GM18867 (cell line): ENCODE data around the gene UFD1.

Experiments
- ATAC-seq: cut with Tn5 transposase; IDR thresholded peaks from one replicate; pipeline ENCODE4 v1.9.1; 2021; ENCODE audit warnings: mild to moderate bottlenecking, moderate library complexity; ENCODE audit not compliant: unreplicated experiment

Gene UFD1

DNA sequence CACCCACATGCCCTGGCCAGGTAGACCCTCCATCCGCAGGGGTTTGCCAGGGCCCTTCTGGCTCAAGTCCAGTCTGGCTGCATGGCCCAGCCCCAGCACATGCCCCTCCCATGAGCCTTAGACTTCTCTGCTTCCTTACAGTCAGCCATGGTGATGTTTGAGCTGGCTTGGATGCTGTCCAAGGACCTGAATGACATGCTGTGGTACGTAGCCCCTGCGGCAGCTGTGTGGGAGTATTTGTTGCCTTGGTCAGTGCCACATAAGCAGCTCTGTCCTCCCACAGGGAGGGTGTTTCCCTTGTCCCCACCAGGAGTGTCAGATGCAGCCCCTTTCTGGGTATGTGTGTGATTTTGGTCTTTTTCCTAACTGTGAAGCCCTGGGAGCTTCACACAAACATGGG is 18.3 kb upstream of the UFD1 start:
- ATAC-seq = no peak

DNA sequence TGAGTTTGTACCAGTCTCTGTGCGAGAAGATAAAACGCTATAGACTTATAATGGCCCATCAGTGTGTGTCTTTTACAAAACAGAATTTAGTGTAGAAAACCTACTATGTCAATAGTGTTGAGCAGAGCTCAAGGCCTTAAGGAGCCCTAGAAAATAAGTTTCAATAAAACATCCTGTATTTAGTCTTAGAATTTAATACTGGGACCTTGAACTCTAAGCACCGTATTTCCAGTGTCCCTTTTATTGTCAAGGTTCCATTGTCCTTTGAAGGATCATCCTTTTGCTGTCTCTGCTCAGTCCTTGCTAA is 17.3 kb upstream of the UFD1 start:
- ATAC-seq = no peak

DNA sequence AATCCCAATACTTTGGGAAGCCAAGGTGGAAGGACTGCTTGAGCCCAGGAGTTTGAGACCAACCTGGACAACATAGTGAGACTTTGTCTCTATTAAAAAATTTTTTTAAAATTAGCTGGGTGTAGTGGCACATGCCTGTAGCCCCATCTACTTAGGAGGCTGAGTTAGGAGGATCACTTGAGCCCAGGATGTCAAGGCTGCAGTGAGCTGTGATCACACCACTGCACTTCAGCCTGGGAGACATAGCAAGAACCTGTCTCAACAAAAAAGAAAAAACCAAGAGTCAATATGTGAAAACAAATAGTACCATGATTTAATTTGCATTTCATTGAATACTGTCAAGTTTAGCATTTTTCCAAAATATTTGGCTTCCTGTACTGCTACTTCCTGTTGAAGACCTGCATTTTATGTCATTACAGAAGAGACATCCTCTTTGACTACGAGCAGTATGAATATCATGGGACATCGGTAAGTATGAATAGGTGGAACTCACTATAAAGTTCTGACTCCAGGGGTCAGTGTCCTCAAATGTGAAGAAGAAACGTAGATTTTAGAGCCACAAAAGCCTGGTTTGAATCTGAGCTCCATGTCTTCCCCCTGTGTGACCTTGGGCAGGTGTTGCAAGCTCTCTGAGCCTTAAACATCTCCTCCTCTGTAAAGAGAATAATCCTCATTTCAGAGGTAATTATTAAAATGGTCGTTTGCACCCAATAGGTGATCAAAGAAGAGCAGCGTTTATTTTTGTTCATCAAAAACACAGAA is 16.8 kb upstream of the UFD1 start:
- no peak for ATAC-seq

DNA sequence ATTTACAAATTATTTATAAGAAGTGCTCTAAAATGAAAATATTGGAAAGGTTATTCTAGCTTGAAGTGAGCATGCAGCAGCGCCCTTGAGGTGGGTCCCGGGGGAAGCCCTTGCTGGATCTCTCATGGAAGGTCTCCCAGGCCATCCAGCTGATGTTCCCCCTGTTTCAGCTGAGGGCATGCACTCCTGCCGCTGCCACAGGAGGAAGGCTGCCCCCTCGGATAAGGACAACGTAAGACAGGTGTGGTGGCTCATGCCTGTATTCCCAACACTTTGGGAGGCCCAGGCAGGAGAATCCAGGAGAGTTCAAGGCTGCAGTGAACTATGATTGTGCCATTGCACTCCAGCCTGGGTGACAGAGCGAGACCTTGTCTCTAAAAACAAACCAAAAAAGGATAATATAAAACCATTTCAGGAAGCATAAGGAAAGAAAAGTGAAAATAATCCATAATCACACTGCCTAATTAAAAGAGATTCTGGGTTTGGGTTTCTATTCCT is 15.7 kb upstream of the UFD1 start:
- no peak for ATAC-seq

DNA sequence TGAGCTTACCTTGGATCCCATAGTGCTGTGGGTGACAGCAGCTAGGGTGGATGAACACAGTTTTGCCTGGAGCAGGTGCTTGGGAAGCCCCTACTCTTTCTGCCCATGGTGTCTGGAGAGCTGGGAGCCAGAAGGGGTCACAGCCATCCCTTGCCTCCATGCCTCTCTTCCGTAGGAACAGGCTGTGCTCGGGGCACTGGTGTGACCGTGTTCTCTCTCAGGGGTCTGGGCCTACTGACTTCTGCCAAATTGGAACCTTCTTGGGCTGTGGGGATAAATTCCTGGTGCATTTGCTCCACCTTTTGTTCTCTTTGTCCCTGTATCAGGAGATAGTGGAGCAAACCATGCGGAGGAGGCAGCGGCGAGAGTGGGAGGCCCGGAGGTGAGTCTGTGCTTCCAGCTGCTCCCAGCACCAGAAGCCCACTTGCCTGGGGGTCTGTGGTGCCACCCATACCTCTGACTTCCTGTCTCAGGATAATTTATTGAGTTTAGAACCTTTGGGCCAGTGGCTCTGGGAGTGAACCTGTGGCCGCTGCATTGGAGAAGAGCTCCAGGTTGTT is 15.1 kb upstream of the UFD1 start:
- no peak for ATAC-seq

DNA sequence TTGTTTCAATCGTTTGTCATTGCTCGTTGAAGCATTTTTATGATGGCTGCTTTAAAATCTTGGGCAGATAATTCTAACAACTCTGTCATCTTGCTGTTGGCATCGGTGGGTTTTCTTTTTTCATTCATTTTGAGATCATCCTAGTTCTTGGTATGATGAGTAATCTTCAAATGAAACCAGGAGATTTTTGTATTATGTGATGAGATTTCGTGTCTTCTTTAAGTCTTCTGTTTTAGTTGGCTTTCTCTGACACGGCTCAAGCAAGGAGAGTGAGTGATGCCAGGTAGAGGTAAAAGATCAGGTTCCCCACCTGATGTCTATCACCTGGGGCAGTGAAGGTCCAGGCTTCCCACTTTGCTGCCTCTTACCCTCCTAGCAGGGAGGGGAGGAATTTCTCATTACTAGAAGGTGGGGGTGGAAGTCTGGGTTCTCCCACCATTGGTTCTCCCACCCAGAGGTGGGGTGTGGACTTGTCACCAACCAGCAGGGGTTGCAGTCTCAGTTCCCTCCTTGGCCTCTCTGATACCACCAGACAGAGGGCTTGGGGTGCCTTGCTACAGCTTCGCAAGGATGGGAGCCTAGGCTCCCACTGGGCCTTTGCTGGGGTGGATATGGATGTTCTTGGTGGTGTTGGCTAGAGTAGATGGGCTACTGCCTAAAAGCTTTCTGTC is 13.6 kb upstream of the UFD1 start:
- ATAC-seq = no peak

DNA sequence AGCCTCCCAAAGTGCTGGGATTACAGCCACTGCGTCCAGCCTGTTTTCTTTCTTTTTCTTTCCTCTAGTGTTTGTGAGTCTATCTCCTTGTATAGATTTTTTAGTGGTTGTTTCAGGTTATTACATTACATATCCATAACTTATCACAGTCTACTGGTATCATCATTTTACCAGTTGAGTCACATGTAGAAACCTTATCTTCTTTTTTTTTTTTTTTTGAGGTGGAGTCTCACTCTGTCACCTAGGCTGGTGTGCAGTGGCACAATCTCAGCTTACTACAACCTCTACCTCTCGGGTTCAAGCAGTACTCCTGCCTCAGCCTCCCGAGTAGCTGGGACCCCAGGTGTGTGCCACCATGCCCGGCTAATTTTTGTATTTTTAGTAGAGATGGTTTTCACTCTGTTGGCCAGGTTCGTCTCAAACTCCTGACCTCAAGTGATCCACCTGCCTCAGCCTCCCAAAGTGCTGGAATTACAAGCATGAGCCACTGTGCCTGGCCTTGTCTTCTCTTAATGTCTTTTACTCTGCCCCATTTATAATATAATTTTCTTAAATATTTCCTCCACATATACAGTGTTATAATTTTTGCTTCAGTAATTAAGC is 11.7 kb upstream of the UFD1 start:
- no peak for ATAC-seq

DNA sequence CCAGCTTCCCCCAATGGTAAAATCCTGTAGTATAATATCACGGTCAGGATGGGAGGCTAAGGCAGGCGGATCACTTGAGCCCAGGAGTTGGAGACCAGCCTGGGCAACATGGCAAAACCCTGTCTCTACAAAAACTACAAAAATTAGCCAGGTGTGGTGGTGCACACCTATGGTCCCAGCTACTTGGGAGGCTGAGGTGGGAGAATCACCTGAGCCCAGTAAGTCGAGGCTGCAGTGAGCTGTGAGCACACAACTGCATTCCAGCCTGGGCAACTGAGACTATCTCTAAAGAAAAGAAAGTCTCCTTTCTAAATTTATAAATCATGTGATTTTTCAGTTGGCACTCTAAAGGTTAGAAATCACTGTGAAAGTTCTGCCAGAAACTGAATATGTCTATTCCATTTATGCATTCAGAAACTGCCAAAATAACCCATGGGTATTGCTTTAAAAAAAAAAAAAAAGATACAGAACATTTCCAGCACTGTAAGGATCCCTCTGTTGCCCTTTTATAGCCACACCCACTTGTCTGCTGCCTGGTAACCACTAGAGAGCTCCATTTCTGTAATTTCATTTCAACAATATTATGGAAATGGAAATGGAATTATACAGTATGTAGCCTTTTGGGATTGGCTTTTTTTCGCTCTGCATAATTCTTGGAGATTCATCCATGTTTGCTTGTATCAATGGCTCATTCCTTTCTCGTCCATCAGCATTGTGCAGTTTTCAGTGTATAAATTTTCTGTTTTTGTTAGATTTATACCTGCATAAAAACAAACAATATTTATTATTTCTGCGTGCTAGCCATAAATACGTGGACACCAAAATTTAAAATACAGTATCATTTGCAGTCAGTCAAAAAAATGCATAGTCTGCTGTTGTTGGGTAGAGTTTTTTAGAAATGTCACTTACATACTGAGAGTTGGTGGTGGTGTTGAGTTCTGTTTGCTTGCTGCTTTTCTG is 10.2 kb upstream of the UFD1 start:
- no peak for ATAC-seq

DNA sequence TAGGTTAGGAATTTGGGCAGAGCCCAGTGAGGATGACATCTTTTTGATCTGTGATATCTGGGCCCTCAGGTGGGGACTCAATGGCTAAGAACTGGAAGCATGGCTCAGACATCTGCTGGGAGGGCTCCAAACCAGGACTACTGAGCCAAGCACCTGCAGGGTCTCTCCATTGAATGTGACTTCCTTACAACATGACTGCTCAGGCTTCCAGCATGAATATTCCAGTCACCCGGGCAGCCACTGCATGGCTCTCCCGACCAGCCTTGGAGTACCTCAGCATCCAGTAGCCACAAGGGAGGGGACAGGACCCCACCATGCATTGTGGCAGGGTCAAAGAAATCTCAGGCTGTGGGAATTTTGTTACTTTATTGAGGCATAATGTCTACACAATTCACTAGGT is 9.3 kb upstream of the UFD1 start:
- no peak for ATAC-seq

DNA sequence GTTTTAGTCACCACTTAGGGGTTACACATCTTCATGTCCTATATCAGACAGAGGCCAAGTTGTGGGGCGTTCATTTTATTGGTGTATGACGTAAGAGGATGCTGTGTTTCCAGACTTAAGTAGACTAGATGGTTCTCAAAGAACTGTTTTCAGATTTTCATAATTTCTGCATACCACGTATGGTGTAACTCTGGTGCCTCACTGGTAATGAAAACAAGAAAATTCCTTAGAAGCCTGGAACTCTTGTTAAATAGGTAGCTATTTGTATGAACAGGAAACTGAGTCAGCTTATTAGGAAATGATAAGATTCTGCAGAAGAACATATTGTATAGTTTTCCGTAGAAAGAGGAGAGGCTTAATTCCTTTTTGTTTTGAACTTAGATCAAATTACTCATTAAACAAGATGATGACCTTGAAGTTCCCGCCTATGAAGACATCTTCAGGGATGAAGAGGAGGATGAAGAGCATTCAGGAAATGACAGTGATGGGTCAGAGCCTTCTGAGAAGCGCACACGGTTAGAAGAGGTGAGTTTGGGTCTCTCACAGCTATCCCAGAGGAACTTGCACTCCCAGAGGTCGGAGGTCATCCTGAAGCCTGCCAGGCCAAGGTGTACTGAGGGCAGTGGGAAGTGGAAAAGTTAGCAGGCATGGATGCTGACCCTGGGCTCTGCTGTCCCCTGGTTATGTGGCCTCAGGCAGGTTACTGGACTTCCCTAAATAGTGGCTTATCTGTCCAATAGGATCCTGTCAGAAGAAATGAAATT is 4.7 kb upstream of the UFD1 start:
- ATAC-seq = no peak

DNA sequence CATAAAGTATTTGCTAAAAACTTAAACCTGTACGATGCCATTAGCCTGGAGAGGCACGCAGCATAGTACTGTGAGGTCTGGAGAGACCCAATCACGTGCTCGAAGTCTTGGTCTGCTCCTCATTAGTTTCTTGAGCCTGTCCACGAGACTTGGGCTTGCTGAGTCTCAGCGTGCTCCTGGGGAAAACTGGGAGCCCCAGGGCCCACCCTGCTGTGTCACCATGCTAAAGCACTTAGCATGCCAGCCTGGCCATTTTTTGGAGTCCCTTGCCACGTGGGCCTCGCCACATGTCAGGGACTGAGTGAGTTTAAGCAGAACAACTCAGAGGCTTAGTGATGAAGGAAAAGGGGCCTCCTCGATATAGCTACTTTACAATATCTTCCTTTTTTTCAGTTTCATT is 3.3 kb upstream of the UFD1 start:
- no peak for ATAC-seq

DNA sequence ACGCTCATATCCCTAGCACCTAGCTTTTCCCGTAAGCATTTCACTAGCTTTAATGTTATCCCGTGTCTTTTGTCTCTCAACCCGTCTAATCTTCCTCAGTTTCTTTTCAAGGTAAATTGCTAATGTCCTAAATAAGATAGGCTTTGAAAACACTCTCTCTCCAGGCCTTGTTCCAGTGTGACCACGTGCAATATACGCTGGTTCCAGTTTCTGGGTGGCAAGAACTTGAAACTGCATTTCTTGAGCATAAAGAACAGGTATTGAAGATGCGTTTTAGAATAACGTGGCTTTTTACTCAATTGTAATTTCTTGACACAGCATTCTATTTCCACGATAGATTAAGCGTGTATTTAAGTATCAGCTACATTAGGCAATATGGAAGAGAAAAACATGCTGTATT is 1.8 kb upstream of the UFD1 start:
- no peak for ATAC-seq

DNA sequence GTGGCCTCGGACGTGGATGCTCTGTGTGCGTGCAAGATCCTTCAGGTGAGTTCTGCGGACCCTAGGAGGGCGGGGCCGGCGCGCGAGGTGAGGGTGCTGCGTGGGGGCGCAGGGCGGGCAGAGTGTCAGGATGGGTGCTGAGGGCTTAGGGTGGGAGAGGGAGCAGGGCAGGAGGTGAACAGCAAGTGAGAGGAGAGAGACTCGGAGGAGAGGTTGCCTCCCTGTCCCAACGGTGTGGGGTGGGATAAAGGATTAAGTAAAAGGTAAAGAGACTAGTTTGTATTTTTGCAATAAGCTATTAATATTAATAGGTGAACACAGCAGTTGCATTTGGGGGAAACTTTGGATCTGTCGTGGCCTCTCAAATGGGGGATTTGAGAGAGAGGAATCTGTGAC is 1.2 kb upstream of the UFD1 start:
- ATAC-seq = no peak

DNA sequence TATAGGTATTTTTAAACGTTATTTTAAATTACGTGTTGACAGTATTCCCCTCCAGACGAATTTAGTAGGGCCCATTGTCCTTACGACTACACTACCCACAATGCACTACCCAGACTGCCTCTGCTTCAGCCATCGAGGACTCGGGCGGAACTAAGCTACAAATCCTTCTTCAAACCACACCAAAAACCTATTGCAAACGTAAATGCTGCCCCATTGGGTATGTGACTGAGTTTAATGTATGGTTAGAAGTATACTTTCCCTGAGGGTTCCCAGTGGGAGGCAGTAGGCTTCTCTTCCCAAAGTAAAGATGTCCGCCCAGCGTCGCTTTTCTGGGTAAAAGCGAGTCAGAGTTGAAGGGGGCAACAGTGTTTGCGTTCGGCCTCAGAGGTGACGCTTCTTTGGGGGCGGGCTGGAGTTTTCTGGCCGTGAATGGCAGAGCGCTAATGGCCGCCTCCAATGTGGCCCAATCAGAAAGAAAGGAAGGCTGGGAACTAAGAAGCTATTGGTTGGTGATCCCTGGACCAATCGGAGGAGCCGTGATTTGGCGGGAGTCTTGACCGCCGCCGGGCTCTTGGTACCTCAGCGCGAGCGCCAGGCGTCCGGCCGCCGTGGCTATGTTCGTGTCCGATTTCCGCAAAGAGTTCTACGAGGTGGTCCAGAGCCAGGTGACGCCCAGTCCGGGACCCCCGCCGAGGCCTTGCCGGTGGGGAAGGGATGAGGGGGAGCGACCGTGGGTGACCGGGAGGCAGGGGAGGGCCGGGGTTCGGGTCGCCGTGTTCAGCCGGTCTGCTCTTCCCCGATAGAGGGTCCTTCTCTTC is 571 bp upstream of the UFD1 start, which contains the start of gene CDC45:
Gene CDC45, plus strand, starts transcription at position 566 of the 818 bp plus-strand sequence. Its CDS starts 49 bp downstream, at position 615.
- ATAC-seq = peak; percentile 86

DNA sequence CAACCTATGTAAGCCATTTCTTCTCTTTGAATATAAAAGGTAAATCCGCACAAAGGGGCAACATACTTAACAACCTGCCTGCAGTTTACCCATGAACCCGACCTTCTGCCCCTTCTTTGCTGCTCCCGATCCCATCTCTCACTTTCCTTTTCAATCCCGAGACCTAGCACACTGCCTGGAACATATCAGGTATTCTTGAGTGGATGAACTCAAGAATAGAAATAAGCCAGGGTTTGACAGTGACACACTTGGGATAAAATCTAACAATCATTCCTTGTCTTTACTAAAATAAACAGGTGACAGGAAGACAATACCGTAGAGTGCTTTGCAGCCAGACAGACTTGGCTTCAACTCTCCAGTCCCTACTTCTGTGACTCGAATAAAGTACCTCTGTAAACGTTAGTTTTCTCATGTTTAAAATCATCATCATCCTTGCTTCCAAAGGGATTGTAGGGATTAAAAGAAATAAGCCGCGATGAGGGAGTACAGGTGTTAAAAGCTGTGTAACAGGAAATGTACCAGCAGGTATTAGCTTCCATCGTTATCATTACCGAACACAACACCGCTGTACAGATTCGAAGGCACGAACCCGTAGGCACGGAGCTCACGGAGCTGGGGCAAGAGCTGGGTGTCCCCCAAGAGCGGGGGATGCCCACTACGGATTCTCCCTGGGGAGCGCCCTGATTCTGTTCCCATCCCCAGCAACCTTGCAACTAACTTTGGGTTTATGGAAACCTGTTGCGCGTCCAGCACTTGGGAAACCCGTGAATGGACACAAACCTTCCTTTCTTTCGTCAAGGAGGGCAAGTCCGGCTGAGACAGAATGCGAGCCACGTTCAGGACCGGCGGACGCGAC is 720 bp downstream of the UFD1 start:
- ATAC-seq = no peak

DNA sequence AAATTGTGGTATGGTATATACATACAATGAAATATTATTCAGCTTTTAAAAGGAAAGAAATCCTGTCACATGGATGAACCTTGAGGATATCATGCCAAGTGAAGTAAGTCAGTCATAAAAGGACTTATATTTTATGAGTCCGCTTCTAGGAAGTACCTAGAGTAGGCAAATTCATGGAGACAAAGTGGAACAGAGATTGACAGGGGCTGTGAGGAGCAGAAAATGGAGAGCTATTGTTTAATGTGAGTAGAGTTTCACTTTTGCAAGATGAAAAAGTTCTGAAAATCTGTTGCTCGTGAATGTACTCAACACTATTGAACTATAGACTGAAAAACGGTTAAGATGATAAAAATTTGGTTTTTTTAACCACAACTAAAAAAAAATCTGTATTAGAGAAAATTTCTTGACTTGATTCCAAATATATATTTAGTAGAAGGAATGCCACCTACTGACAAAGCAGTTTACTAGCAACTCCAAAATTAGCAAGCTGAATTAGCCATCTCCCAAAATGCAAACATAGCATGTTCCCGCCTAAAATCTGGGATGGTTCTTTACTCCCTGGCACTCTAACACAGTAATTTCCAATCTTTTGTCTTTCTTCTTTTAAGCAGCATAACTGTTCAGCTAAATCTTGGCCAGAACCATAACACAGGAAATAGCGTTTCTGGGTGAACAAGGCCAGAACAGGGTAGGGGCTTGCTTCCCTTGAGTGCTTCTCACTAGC is 1.5 kb downstream of the UFD1 start:
- ATAC-seq = no peak

DNA sequence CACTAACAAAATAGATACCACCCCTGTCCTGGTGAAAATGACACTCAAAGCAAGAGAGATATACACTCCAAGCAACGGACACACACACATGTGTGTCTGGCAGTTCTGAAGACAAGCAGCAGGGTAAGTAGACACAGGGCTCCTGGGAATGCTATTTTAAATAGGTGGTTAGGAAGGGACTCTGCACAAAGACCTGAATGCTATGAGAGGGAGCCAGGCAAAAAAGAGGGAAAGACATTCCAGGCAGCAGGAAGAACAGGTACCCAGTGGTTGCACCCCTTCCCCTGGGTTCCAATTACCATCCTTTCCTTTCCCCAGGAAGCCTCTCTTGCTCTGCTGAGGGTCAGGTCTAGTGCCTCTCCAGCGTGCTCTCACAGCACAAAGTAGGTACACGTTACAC is 3.0 kb downstream of the UFD1 start:
- no peak for ATAC-seq

DNA sequence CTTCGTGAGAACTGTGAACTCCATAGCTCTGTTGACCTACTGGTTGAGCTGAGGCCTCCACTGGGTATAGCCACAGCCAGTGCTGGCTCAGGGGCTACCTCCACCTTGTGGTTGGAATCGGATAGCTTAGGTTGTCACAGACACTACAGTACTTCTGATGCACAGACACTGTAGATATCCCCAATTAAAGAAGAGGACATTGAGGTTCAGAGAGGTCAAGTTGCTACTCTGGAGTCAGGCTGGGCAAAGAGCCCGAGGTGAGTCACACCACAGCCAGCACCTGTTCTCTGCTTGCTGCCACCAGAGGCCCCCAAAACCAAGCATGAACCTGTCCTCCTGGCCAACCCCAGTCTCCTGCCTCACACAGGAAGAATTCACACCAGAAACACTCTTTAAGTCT is 5.4 kb downstream of the UFD1 start:
- ATAC-seq = no peak
